K562 (cell line): Measurements from ENCODE around the gene GALNT18. TPM values are rescaled to one million over a fixed set of nuclear protein-coding genes. Genes with fewer than 3 reads are reported as not detected.

Source experiments
- ATAC-seq: fragments of 200-7000 bp; cut with Tn5 transposase; 3 replicates; pipeline ENCODE4 v1.9.1; 2020; ENCODE audit warnings: moderate library complexity
- BruUV-seq: library from RNA; stranded (reverse); fragments of 400-500 nt; replicated peaks from 2 replicates; lab custom pipeline; 2021; lab: Mats Ljungman, UMichigan
- CTCF ChIA-PET: fragments of 300-600 bp; formaldehyde crosslinking; extraction: SDS; loops from one replicate; lab custom pipeline; 2021; ENCODE audit warnings: low intra/inter-chr PET ratio; lab: Yijun Ruan, JAX
- POLR2A ChIA-PET: fragments of 300-600, 350-650 bp; sonication (Branson Sonifier 250); formaldehyde crosslinking; extraction: SDS; loops from one replicate; lab custom pipeline; 2021; ENCODE audit warnings: antibody characterized with exemption, inconsistent platforms; lab: Yijun Ruan, JAX
- DNase-seq, 4 experiments: peaks; one replicate each; pipeline versions ENCODE4 v3.0.0 to v3.0.0-alpha.2; 2011 to 2018; ENCODE audit warnings: low spot score in 3 of 4, mixed read lengths in 3 of 4; ENCODE audit errors: extremely low read depth in 1 of 4
- FAIRE-seq: peaks from 2 replicates; lab custom pipeline; 2011; peaks lifted over from hg19 to GRCh38; lab: Jason Lieb, UNC
- H2AFZ ChIP-seq: 2 replicates; pipeline ENCODE4 v1.6.0; 2011; ENCODE audit warnings: low read depth, low read length, control low read depth, inconsistent platforms
- H3K27ac ChIP-seq: fragments of 200-600 bp; 3 replicates; pipeline ENCODE4 v1.8.0; 2011; ENCODE audit warnings: low read depth, mild to moderate bottlenecking, control low read depth, inconsistent platforms, low read length, moderate library complexity, mixed read lengths; ENCODE audit errors: extremely low read depth
- H3K27me3 ChIP-seq, 2 experiments: fragments of 300-600 bp in 1 of 2; 2 replicates in 1 of 2; 3 replicates in 1 of 2; pipeline versions ENCODE4 v1.6.0 to v1.8.0; 2011; ENCODE audit warnings: inconsistent platforms in 2 of 2, low read length in 2 of 2, mild to moderate bottlenecking in 1 of 2, mixed read lengths in 1 of 2, moderate library complexity in 1 of 2; ENCODE audit not compliant: control insufficient read depth in 2 of 2, insufficient read depth in 2 of 2
- H3K36me3 ChIP-seq: fragments of 300-600 bp; 3 replicates; pipeline ENCODE4 v1.8.0; 2011; ENCODE audit warnings: mild to moderate bottlenecking, low read length, inconsistent platforms; ENCODE audit not compliant: control insufficient read depth, insufficient read depth
- H3K4me1 ChIP-seq, 2 experiments: fragments of 200-600 bp in 1 of 2; replicated peaks in 1 of 2; 2 replicates in 1 of 2; 3 replicates in 1 of 2; pipeline versions ENCODE4 v1.5.1 to v1.8.0; 2011; ENCODE audit warnings: inconsistent platforms in 2 of 2, low read length in 2 of 2, mild to moderate bottlenecking in 1 of 2, mixed read lengths in 1 of 2, moderate library complexity in 1 of 2; ENCODE audit not compliant: control insufficient read depth in 2 of 2, insufficient read depth in 2 of 2
- H3K4me2 ChIP-seq: 2 replicates; pipeline ENCODE4 v1.6.1; 2011; ENCODE audit warnings: low read length, control low read depth, inconsistent platforms, mixed read lengths; ENCODE audit not compliant: insufficient read depth
- H3K4me3 ChIP-seq: fragments of 200-600 bp; sonication (generic), shearing (Covaris generic); 2 replicates; pipeline ENCODE4 v1.5.1; 2016; ENCODE audit warnings: control low read depth, inconsistent platforms
- H3K79me2 ChIP-seq: fragments of 200-600 bp; 3 replicates; pipeline ENCODE4 v1.8.0; 2011; ENCODE audit warnings: low read length, inconsistent platforms; ENCODE audit not compliant: control insufficient read depth, insufficient read depth
- H3K9ac ChIP-seq, 2 experiments: 2 replicates each; pipeline versions ENCODE4 v1.6.0 to v1.6.1; 2011; ENCODE audit warnings: low read depth in 2 of 2, low read length in 2 of 2, control low read depth in 1 of 2, inconsistent platforms in 1 of 2, mild to moderate bottlenecking in 1 of 2, mixed read lengths in 1 of 2; ENCODE audit not compliant: insufficient read depth in 1 of 2
- H3K9me1 ChIP-seq: one replicate; pipeline ENCODE4 v1.6.0; 2011; ENCODE audit warnings: inconsistent platforms, mild to moderate bottlenecking, low read length, moderate library complexity; ENCODE audit not compliant: control insufficient read depth, insufficient read depth
- H3K9me3 ChIP-seq: replicated peaks from 2 replicates; pipeline ENCODE4 v1.5.1; 2011; ENCODE audit warnings: low read depth, low read length, inconsistent platforms; ENCODE audit not compliant: control insufficient read depth, insufficient read depth
- H4K20me1 ChIP-seq: replicated peaks from 2 replicates; pipeline ENCODE4 v1.6.1; 2011; ENCODE audit warnings: low read length, inconsistent platforms, mixed read lengths; ENCODE audit not compliant: control insufficient read depth, insufficient read depth
- CBFA2T2 ChIP-seq: fragments of 450-650 bp; conservative IDR thresholded peaks from 2 replicates; pipeline ENCODE4 v1.6.1; 2017; ENCODE audit warnings: mild to moderate bottlenecking
- CHD7 ChIP-seq: fragments of 200-600 bp; sonication (generic); IDR thresholded peaks from one replicate; pipeline ENCODE4 v1.6.1; 2012; ENCODE audit warnings: mild to moderate bottlenecking, low read depth, low read length, inconsistent platforms
- FOXK2 ChIP-seq, 2 experiments: fragments of 450-650 bp; IDR thresholded peaks in 1 of 2; conservative IDR thresholded peaks in 1 of 2; 2 replicates each; pipeline ENCODE4 v1.6.1; 2016; ENCODE audit warnings: low read depth in 2 of 2, mild to moderate bottlenecking in 1 of 2
- GTF2B ChIP-seq: IDR thresholded peaks from 2 replicates; pipeline ENCODE4 v1.6.1; 2011; ENCODE audit not compliant: insufficient read length; ENCODE audit errors: extremely low read depth
- HMG20A ChIP-seq: fragments of 450-650 bp; formaldehyde crosslinking; conservative IDR thresholded peaks from 2 replicates; pipeline ENCODE4 v1.4.0; 2020; ENCODE audit warnings: mild to moderate bottlenecking, mixed read lengths
- ID3 ChIP-seq, 2 experiments: fragments of 250-450 bp in 1 of 2; fragments of 450-650 bp in 1 of 2; sonication (Bioruptor Pico) in 1 of 2; IDR thresholded peaks; 2 replicates each; pipeline versions ENCODE4 v1.6.1 to v1.8.0; 2016 to 2021; ENCODE audit warnings: mild to moderate bottlenecking in 2 of 2, moderate library complexity in 2 of 2, missing compliant biosample characterization in 1 of 2, missing genetic modification characterization in 1 of 2
- KDM1A ChIP-seq, 2 experiments: fragments of 450-650 bp; IDR thresholded peaks; 2 replicates each; pipeline ENCODE4 v1.6.1; 2016; ENCODE audit warnings: mild to moderate bottlenecking in 2 of 2
- MAFG ChIP-seq: fragments of 450-650 bp; conservative IDR thresholded peaks from 2 replicates; pipeline ENCODE4 v1.6.1; 2016; ENCODE audit warnings: missing genetic modification characterization, missing compliant biosample characterization
- ZNF699 ChIP-seq: fragments of 250-450 bp; sonication (Bioruptor Pico); IDR thresholded peaks from 2 replicates; pipeline ENCODE4 v1.8.0; 2021; ENCODE audit warnings: mild to moderate bottlenecking, moderate library complexity; ENCODE audit not compliant: insufficient replicate concordance
- WGBS: fragments of 100-300 bp; shearing (Covaris generic); methylation state at CpG from one replicate; pipeline ENCODE4 v1.1.6; 2016; ENCODE audit warnings: low coverage, mixed read lengths; ENCODE audit not compliant: insufficient coverage; ENCODE audit errors: missing lambda C conversion rate; 5-methylcytosine and 5-hydroxymethylcytosine counted together
- in situ Hi-C: fragments of 300-500 bp; cut with MboI; formaldehyde crosslinking; loops from 4 replicates; pipeline ENCODE4 v1.15.0; 2018; ENCODE audit warnings: inconsistent platforms, mixed read lengths
- intact Hi-C: fragments of 100-400 bp; cut with micrococcal nuclease; formaldehyde crosslinking; loops from 2 replicates; pipeline ENCODE4 v1.14.2; 2022
- polyA plus RNA-seq, 8 experiments: library from polyadenylated mRNA; depleted of rRNA in 4 of 8; stranded (reverse) in 5 of 8; unstranded in 3 of 8; fragments of >200 nt; fragmentation: Nextera tagmentation in 2 of 8; fragmentation: Illumina TruSeq in 1 of 8; extraction: Ambion mirVana in 2 of 8; extraction: Trizol in 1 of 8; gene quantifications; 2 replicates each; pipeline versions ENCODE4 v1.2.1 to v1.2.3, GENCODE V29; 2011 to 2014; ENCODE audit warnings: inconsistent platforms in 1 of 8, missing spikeins in 1 of 8
- total RNA-seq, 7 experiments: library from RNA; depleted of rRNA in 6 of 7; stranded (reverse); fragments of >200 nt in 6 of 7; fragmentation: Illumina TruSeq in 2 of 7; extraction: Trizol in 2 of 7; gene quantifications; 2 replicates each; pipeline versions ENCODE4 v1.2.1 to v1.2.3, GENCODE V29; 2011 to 2021; ENCODE audit warnings: low replicate concordance in 1 of 7

The GALNT18 gene
- total and polyA plus RNA-seq, 9 of the 15 experiments (the other 6 are each of a cell fraction or from before 2014, with no cell fraction given), result not detected

- ChIA-PET CTCF (no interaction called here), POLR2A (interaction anchor here (0.5 kb wide), 1 partner anchor 646 kb away, joined by 3 read pairs; no protein-coding TSS in a partner anchor)
- H3K27me3 ChIP-seq, result no peaks in the 10 kb centered on the region
- H3K36me3 ChIP-seq, result no peaks in the 10 kb centered on the region
- in situ Hi-C loops, result no loop called here
- no peak overlapping the region for H3K4me2 ChIP-seq
- H2AFZ ChIP-seq, result no peak overlapping the region
- WGBS, result 2% methylated on average over 7 of the region's 7 CpGs
- BruUV-seq, result no TSS peak
- no peak overlapping the region for H3K9ac ChIP-seq
- ATAC-seq, result no peak
- H3K4me1 ChIP-seq, result no peaks in the 10 kb centered on the region
- H3K79me2 ChIP-seq, result no peaks in the 10 kb centered on the region
- no peak for FAIRE-seq
- intact Hi-C loops, result no loop called here
- no peaks in the 10 kb centered on the region for H4K20me1 ChIP-seq
- DNase-seq, result no peak
- no peak overlapping the region for H3K27ac ChIP-seq
- no peaks in the 10 kb centered on the region for H3K9me3 ChIP-seq
- H3K4me3 ChIP-seq, result no peak overlapping the region
- no peaks in the 10 kb centered on the region for H3K9me1 ChIP-seq
- TF ChIP-seq HMG20A (CRISPR knock-in tag) (no peak), ID3 (CRISPR knock-in tag; IDR thresholded peaks at IDR 0.05) (no peak), ID3 (tag; IDR thresholded peaks at IDR 0.05) (no peak), MAFG (tag) (no peak), KDM1A (IDR thresholded peaks at IDR 0.05) (no peak), CBFA2T2 (no peak), FOXK2 (conservative IDR thresholded peaks at IDR 0.05 in 1 of 2, IDR thresholded peaks at IDR 0.05 in 1 of 2; ENCODE audit: low read depth in 2 of 2) (no peak), CHD7 (no peak), GTF2B (no peak), ZNF699 (CRISPR knock-in tag) (no peak)
These were observed 238.8 kb downstream of the GALNT18 start for GRCh38 chr11:11382858-11383532.
